Caki2 (cell line): ENCODE data around the gene DTX3L. TPM values are rescaled to one million over a fixed set of nuclear protein-coding genes. Genes with fewer than 3 reads are reported as not detected.

Source experiments
- DNase-seq: peaks from one replicate; pipeline ENCODE4 v3.0.0-alpha.2; 2015; ENCODE audit warnings: low read depth
- in situ Hi-C: cut with HindIII; loops from 2 replicates; pipeline ENCODE4 v1.10.0; 2016; ENCODE audit warnings: low sequenced_read_pairs, low pct_unique_long_range_greater_than_20kb, mixed read lengths
- total RNA-seq: library from RNA; depleted of rRNA; stranded (reverse); fragments of >200 nt; shearing (Covaris generic); gene quantifications from 2 replicates; pipeline ENCODE4 v1.2.3, GENCODE V29; 2014; ENCODE audit warnings: low replicate concordance

The DTX3L gene
- total RNA-seq, 1 experiment from 2014 or later, result 15.0 TPM

DNA sequence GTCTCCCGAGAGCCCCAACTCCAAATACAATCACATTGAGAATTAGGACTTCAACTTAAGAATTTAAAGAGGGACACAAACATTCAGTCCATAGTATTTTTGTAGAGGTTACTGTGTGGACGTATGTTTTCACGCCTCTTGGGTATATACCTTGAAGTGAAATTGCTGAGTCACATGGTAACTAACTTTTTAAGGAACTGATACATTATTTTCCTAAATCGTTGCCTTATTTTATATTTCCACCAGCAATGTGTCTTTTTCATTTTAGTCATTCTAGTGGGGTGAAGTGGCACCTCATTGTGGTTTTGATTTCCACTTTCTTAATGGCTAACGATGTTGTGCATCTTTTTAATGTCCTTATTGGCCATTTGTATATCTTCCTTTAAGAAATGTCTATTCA, 25.2 kb downstream of the DTX3L start:
- DNase-seq, result no peak
- in situ Hi-C loops, result no loop called here

DNA sequence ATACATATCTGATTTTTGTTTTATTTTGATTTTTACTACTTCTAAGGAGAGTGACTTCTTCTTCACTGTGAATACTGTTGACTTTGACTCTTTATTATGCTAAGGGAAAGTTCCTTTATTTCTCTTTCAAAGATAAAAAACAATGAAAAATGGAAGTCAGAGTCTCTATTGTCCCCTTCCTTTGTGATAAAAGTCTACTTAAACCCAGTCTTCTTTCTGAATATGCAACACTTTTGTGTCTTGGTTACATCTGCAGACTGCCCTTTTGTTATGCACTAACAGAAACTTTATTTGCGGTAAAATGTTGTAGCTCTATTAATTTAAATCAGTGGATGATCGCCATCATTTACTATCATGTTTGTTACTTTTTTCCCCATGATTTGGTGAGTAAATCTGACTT, 26.5 kb downstream of the DTX3L start:
- DNase-seq, result no peak
- in situ Hi-C loops, result no loop called here

DNA sequence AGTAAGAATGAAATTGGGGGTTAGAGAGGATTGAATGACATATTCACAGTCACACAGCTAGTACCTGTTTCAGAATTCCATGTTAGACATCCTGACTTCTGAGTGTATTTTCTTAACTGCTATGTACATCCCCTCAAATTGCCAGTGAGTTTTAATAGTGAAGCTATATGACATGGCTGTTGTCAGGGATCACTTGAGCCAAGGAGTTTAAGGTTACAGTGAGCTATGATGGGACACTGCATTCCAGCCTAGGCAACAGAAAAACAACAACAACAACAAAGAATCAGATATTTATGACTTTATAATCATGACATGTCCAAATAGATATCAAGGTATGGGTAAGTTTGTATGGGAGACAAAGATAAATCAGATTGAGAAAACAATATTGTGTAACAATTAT, 29.9 kb downstream of the DTX3L start:
- DNase-seq, result no peak
- in situ Hi-C loops, result no loop called here

DNA sequence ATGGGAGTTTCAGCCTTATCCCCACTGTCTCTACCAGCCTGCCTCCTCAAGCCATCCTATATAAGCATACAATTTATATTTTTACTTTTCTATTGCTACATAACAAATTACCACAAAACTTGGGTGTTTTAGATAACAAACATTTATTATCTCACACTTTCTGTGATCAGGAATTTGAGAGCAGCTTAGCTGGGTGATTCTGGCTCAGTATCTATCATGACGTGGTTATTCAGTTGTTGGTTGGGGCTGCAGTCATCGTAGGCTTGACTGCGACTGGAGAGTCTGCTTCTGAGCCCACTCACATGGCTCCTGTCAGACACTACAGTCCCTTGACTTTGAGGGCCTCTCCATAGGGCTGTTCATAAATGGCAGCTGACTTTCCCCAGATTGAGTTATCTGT, 34.0 kb downstream of the DTX3L start:
- in situ Hi-C loops, result no loop called here

DNA sequence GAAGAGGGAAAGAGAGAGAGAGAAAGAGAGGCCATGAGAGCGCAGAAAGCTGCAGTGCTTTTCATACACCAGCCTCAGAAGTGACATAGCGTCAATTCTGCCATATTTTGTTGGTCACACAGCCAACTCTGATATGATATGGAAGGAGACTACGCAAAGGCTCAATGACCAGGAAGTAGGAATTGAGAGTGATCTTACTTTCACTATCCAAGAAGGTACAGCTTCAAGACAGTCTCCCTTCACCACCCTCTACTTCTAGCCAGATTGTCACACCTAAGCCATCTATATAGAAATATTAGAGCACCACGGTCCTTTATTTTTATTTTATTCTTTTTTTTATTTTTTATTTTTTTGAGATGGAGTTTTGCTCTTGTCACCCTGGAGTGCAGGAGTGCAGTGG, 34.4 kb downstream of the DTX3L start:
- in situ Hi-C loops, result no loop called here
- no peak for DNase-seq

More for the DNA sequence above, 34.0 kb downstream of the DTX3L start:
- no peak for DNase-seq

DNA sequence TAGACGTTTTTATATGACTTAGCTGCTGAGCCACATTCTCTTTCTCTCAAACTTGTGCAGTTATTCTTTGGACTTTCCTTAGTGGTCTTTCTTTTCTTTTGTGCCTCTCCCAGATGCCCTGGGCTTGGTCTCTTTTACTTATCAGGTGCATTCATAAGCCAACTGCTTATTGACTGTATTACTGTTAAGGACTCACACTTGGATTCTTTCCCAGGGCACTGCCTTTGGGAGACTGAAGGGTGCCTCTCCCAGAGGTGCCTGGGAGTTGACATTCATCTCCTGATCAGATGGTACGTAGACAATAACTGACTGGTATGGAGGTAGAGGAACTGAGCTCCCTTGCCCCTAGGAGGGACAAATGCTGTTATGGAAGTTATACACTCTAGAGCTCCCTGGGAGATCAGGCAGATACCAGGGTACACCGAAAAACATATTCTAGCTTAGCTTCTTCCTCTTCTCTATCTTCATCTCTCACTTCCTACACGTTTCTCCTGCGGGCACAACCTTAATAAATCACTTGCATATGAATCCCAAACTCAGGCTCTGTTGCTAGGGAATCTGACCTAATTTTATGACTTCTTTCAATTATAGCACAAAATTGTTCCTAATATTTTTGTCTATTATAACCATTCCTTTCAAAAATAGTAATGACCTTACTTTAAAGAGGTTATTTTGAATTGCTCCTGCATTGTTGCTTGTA, 38.0 kb downstream of the DTX3L start:
- no peak for DNase-seq
- in situ Hi-C loops, result no loop called here

DNA sequence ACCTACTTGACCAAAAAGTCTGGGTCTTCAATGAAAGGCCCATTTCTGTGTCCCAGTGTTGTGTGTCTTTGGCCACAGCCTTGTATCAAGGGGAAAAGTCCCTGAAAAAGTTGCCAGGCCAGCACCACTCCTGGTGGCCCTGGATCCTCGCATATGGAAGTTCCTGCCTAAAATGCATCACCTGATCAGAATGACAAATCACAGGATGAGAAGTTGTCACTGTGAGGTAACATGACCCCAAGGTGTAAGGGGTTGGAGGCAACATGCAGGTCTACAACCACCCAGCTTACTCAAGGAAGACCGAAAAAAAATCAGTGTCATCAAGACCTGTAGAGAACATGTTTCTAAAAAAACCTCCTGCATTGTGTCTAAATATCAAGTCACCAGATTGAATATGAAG, 38.9 kb downstream of the DTX3L start:
- in situ Hi-C loops, result no loop called here
- DNase-seq, result no peak

DNA sequence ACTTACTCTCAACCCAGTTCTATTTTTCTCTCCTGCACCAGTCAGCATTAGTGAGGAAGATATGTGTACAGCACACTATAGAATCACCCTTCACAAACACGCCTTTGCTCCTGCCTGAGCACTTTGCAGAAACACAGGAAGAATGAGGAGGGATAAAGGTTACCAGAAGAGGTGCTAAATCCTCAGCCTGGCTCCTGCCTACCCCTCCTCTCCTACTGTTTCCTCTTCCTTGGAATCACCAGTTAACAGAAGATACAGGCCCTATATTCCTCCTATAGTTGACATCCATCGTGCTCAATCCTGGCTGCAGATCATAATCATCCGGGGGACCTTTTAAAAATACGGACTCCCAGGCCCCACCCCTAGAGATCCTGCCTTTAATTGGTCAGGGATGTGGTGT, 42.2 kb downstream of the DTX3L start:
- in situ Hi-C loops, result no loop called here
- DNase-seq, result no peak

DNA sequence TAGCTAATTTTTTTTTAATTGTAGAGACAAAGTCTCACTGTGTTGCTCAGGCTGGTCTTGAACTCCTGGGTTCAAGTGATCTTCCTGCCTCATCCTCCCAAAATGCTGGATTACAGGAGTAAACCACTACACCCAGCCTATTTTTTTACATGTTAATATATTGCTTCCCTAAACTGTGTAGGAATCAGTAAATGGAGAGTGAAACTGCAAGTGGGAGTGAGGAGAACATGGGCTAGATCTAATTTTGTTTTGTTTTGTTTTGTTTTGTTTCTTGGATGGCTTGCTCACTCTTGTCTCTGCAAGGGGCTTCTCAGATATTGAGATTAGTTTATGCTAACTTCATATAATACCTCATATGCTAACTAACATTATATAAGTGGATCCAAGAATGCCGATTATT, 44.8 kb downstream of the DTX3L start:
- DNase-seq, result no peak
- in situ Hi-C loops, result no loop called here

DNA sequence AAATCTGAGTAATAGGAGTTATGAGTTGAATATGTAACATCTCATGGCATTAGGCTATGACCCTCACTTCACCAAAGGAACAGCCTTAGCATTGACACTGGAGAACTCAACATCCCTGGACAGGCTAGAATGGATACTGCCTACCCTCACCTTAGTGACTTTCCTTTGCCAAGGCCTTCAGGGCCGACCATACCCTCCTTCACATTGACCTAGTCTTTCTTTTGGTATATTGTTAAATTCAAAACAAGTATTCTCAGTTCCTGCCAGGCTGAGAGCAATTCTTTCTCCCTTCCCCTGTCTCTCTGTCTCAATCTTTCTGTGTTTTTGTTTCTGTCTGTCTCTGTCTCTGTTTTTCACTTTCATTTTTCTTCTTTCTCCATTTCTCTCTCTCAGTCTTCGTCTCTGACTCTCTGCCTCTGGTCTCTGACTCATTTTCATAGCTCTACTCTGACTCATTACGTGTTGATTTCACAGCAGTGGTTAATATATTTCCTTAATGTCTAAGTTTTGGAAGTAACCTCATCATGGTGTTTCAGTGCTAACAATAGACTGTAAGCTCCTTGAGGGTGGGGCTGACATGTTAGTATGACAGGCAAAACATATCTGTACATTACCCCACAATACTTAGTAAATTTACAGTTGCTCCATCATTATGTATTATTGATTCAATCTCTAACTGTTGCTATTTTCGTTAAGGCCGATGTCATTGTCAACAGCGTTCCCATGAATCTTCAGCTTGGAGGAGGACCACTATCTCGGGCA, 45.8 kb downstream of the DTX3L start:
- in situ Hi-C loops, result no loop called here
- peak; percentile 42 for DNase-seq

DNA sequence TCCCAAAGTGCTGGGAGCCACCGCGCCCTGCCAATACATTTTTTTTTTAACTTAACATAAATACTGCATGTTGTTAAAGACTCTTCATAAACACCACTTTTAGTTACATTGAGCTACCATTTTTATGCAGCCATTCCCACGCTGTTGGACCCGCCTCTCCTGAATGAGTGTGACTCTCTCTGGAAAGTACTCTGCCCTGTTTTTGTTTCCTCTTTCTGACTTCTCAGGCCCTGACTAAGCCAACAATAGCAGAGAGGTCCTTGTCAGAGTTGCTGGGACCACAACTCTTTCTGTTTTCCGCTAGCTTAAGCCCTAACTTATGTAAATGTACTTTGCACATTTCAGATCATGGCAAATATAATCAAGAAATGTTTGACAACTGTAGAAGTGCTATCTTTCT, 48.6 kb downstream of the DTX3L start:
- in situ Hi-C loops, result no loop called here
- DNase-seq, result no peak

DNA sequence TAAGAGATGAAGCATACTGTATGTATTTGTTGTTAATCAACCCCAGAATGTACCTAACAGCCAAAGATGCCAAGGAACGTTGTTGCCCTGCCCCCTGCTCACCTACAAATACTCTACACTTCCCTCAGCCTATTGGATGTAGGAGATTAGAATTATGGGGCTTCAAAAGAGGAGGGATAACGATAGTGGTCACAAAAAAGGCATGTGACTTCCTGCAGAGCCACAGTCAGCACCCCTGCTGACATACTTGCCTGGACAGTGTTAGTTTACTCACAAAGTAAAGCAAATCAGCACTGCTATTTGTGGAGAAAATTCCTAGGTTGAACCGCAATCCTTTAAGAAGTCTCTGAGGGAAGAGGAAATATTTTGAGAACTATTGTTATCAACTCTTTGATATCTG, 51.2 kb downstream of the DTX3L start:
- no peak for DNase-seq
- in situ Hi-C loops, result no loop called here

DNA sequence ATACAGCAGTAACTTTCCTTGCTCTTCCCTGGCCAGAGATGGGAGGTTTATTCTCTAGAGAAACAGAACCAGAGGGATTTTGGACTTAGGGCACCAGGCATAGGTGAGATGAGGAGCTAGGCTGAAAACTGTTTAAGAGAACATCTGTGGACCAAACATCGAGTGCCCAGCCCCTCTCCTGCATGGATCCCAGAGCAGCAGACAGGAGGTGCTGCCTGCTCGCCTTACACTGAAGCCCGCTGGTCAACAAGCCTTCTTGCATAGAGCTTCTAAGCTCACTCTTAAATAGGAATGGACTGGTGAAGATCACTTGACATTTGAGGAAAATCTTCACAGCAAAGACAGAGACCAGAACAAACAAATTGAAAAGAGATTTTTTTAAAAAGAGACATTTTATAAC, 54.5 kb downstream of the DTX3L start:
- DNase-seq, result no peak
- in situ Hi-C loops, result no loop called here

DNA sequence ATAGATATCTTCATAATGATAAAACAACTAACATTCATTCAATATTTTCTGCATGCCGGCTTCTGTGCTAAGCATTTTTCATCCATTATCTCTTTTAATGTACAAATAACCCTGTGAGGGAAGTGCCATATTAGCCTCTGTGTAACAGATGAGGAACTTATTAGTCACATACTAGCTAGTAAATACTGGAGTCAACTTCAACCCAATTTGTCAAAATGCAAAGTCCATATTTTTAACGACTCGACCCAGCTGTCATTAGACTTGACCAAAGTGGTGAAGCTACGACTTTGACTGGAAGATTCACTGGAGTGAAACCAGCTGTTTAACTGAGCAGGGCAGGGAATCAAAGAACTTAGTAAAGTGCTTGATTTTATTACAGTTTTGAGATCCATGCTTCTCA, 54.9 kb downstream of the DTX3L start:
- in situ Hi-C loops, result no loop called here
- no peak for DNase-seq

DNA sequence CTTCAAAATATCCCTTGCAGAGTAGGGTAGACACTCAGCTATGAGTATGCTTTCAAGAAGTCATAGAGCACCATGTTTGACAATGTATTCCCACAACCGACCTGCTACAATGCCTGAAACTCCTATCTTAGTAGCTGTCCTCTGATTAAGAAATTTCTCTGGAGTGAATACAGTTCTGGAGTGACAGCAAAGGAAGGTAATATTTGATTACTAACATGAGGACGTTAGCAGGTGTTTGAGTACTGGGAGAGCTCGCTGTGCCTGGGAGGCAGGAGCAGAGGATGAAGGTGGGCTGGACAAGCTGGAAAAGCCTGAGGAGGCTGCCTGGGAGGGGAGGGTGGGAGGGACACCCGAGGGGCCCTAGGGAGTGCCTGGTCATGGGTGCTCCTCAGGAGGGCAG, 56.3 kb downstream of the DTX3L start:
- no peak for DNase-seq
- in situ Hi-C loops, result no loop called here

DNA sequence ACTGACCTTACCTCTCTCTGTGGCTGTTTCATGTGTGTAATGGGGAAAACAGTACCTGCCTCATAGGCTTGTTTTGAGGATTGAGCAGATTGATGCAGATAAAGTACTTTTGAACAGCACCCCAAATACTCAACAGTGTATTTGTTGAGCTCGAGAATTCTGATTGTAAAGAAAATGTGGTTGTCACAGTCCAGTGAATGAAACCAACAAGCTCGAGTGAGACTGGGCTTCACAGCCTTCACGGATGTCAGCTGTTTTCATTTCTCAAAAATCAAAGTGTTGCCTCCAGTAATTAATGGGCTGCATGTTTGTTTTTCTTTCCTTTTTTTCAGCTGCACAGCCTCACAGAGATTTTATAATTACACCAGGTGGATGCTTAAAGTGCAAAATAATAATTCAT, 57.0 kb downstream of the DTX3L start:
- no peak for DNase-seq
- in situ Hi-C loops, result no loop called here

DNA sequence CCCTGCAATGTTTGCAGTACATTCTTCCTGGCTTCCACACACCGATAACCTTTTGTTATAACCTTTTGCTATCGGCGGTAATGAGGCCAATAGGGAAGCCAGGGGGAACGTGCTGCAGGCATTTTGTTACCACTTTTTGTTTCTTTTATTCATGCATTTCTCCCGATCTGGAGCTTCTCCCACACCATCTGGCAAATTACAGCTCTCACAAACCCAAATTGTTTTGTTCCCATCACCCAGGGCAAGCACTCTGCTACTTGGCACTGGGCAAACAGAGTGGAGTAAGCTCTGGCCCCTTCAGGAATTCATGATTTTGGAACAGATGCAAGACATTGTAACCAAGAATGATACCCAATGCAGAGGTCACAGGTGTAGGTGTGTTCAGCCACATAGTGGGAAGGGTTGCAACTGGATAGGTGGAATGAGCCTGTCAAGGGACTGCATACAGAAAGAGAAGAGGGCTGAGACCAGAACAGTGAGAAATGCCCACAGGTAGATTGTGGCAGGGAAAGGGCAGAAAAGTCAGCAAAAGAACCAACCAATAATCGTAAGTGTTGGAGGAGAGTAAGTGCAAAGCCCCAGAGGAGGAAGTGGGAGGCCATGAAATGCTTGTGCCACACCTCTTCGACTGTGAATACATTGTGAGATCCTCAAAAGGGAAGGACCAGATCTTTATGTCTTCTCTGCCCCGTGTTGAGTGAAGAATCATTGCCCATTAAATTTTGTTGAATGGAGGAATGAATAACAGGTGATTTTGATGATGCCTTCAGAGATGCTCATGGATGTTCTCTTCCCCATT, 59.1 kb downstream of the DTX3L start:
- no peak for DNase-seq
- in situ Hi-C loops, result no loop called here
